NOMO-1 treated with DMSO at 0.1 percent for 48 hours (cell line): Measurements from ENCODE around the gene TSPOAP1.

Experiments
- DNase-seq: peaks from one replicate; lab custom pipeline; 2025; ENCODE audit not compliant: unreplicated experiment; lab: John Stamatoyannopoulos, UW

TSPOAP1 gene

GRCh38 chr17:58279016-58279711 lies 49.4 kb downstream of the TSPOAP1 start:
- peak; percentile 47 for DNase-seq

GRCh38 chr17:58278661-58279015 lies 50.0 kb downstream of the TSPOAP1 start:
- no peak for DNase-seq

GRCh38 chr17:58277802-58278595 lies 50.6 kb downstream of the TSPOAP1 start:
- no peak for DNase-seq

- DNase-seq = peak; percentile 70
These were observed 51.3 kb downstream of the TSPOAP1 start for GRCh38 chr17:58277107-58277801.

- no peak for DNase-seq
These were observed 52.2 kb downstream of the TSPOAP1 start for GRCh38 chr17:58276423-58276822.

- DNase-seq = no peak
These were observed 53.2 kb downstream of the TSPOAP1 start for GRCh38 chr17:58275417-58275816.

- no peak for DNase-seq
These were observed 55.0 kb downstream of the TSPOAP1 start for GRCh38 chr17:58273453-58274104.

- no peak for DNase-seq
These were observed 56.0 kb downstream of the TSPOAP1 start for GRCh38 chr17:58272367-58273280.

GRCh38 chr17:58271216-58271931 lies 57.2 kb downstream of the TSPOAP1 start:
- DNase-seq = no peak

- no peak for DNase-seq
These were observed 57.9 kb downstream of the TSPOAP1 start for GRCh38 chr17:58270476-58271215.

- no peak for DNase-seq
These were observed 58.9 kb downstream of the TSPOAP1 start for GRCh38 chr17:58269557-58270291.

GRCh38 chr17:58268774-58269556 lies 59.6 kb downstream of the TSPOAP1 start:
- DNase-seq = no peak

- no peak for DNase-seq
These were observed 60.3 kb downstream of the TSPOAP1 start for GRCh38 chr17:58268326-58268725.

GRCh38 chr17:58267347-58268324 lies 61.0 kb downstream of the TSPOAP1 start:
- DNase-seq = no peak

- DNase-seq = no peak
These were observed 62.4 kb downstream of the TSPOAP1 start for GRCh38 chr17:58265902-58266875.
